H1 (cell line): ENCODE data around the gene CIC.

Source experiments
- CHD2 ChIP-seq: IDR thresholded peaks from 2 replicates; pipeline ENCODE4 v1.6.1; 2012; ENCODE audit warnings: low read length, improper control_type of control experiment
- KDM1A ChIP-seq: fragments of 200-600, 300-600 bp; sonication (generic); IDR thresholded peaks from 2 replicates; pipeline ENCODE4 v1.7.1; 2016; ENCODE audit warnings: mild to moderate bottlenecking, low read length, borderline replicate concordance

- no peak for TF ChIP-seq CHD2
- no peak for TF ChIP-seq KDM1A
These were observed 21.1 kb downstream of the CIC start for GRCh38 chr19:42290136-42290522.
